Subcutaneous abdominal adipose tissue (tissue), 5 donors: ENCODE data around the gene CAPN15.

ENCODE experiments used
- H3K27ac ChIP-seq: one replicate; pipeline ENCODE4 v1.7.0; 2013; ENCODE audit warnings: low read depth, mild to moderate bottlenecking, inconsistent platforms, low read length, moderate library complexity
- H3K27me3 ChIP-seq, 5 donors: one replicate each; pipeline ENCODE4 v1.7.0; 2013; ENCODE audit warnings: low read length in 5 of 5, inconsistent platforms in 1 of 5; ENCODE audit not compliant: control insufficient read depth in 5 of 5, insufficient read depth in 4 of 5
- H3K36me3 ChIP-seq, 5 donors: one replicate each; pipeline ENCODE4 v1.7.0; 2013; ENCODE audit warnings: low read length in 5 of 5; ENCODE audit not compliant: control insufficient read depth in 5 of 5, insufficient read depth in 5 of 5
- H3K4me1 ChIP-seq, 5 donors: one replicate each; pipeline ENCODE4 v1.7.0; 2013; ENCODE audit warnings: low read length in 5 of 5, mild to moderate bottlenecking in 3 of 5, moderate library complexity in 1 of 5; ENCODE audit not compliant: control insufficient read depth in 5 of 5, insufficient read depth in 5 of 5
- H3K4me3 ChIP-seq, 5 donors: one replicate each; pipeline ENCODE4 v1.7.0; 2013; ENCODE audit warnings: low read length in 5 of 5, low read depth in 1 of 5
- H3K9ac ChIP-seq, 5 donors: one replicate each; pipeline ENCODE4 v1.7.0; 2013; ENCODE audit warnings: low read length in 5 of 5, mild to moderate bottlenecking in 4 of 5, moderate library complexity in 3 of 5
- H3K9me3 ChIP-seq, 5 donors: one replicate each; pipeline ENCODE4 v1.7.0; 2013; ENCODE audit warnings: low read length in 5 of 5; ENCODE audit not compliant: control insufficient read depth in 5 of 5
- donor health status: healthy.
- donor health status: healthy.
- donor health status: healthy.
- donor health status: healthy.
- donor health status: healthy.

CAPN15 gene

GRCh38 chr16:555528-556473, 28.3 kb downstream of the CAPN15 start:
- Histone ChIP-seq H3K36me3 (peaks cover 0 to 19% (median 17%) of the 10 kb centered on the region in 5 donors), H3K27ac (no peak overlapping the region), H3K27me3 (peaks cover 13 to 26% (median 18%) of the 10 kb centered on the region in 5 donors), H3K9ac (no peak overlapping the region), H3K4me1 (peaks cover 0 to 13% (median 3%) of the 10 kb centered on the region in 5 donors), H3K4me3 (no peak overlapping the region), H3K9me3 (no peaks in the 10 kb centered on the region)

- H3K36me3 ChIP-seq, result peaks cover 0 to 13% (median 12%) of the 10 kb centered on the region in 5 donors
- peaks cover 0 to 13% (median 3%) of the 10 kb centered on the region in 5 donors for H3K4me1 ChIP-seq
- no peak overlapping the region for H3K4me3 ChIP-seq
- no peak overlapping the region for H3K27ac ChIP-seq
- H3K27me3 ChIP-seq, result peaks cover 20 to 34% (median 26%) of the 10 kb centered on the region in 5 donors
- no peaks in the 10 kb centered on the region for H3K9me3 ChIP-seq
- no peak overlapping the region for H3K9ac ChIP-seq
These were observed 29.1 kb downstream of the CAPN15 start for GRCh38 chr16:556474-557173.

- Histone ChIP-seq H3K4me1 (peaks cover 0 to 13% (median 3%) of the 10 kb centered on the region in 5 donors), H3K36me3 (peaks cover 0 to 4% (median 4%) of the 10 kb centered on the region in 5 donors), H3K4me3 (no peak overlapping the region), H3K9ac (no peak overlapping the region), H3K27me3 (peaks cover 20 to 42% (median 34%) of the 10 kb centered on the region in 5 donors), H3K27ac (no peak overlapping the region), H3K9me3 (no peaks in the 10 kb centered on the region)
These were observed 30.2 kb downstream of the CAPN15 start for GRCh38 chr16:557463-558297.

- Histone ChIP-seq H3K27me3 (peaks cover 24 to 42% (median 38%) of the 10 kb centered on the region in 5 donors), H3K9me3 (no peaks in the 10 kb centered on the region), H3K36me3 (peaks cover 0 to under 1% (median 0%) of the 10 kb centered on the region in 5 donors), H3K4me3 (no peak overlapping the region), H3K9ac (no peak overlapping the region), H3K4me1 (peaks cover 0 to 13% (median 3%) of the 10 kb centered on the region in 5 donors), H3K27ac (no peak overlapping the region)
These were observed 30.9 kb downstream of the CAPN15 start for GRCh38 chr16:558298-559020.

- Histone ChIP-seq H3K4me1 (peaks cover 0 to 13% (median 3%) of the 10 kb centered on the region in 5 donors), H3K4me3 (no peak overlapping the region), H3K9me3 (no peaks in the 10 kb centered on the region), H3K9ac (no peak overlapping the region), H3K27me3 (peaks cover 28 to 44% (median 40%) of the 10 kb centered on the region in 5 donors), H3K27ac (no peak overlapping the region), H3K36me3 (no peaks in the 10 kb centered on the region)
These were observed 31.5 kb downstream of the CAPN15 start for GRCh38 chr16:559021-559380.

- Histone ChIP-seq H3K4me3 (no peak overlapping the region), H3K36me3 (no peaks in the 10 kb centered on the region), H3K4me1 (peaks cover 0 to 11% (median 3%) of the 10 kb centered on the region in 5 donors), H3K9me3 (no peaks in the 10 kb centered on the region), H3K27ac (no peak overlapping the region), H3K9ac (no peak overlapping the region), H3K27me3 (peaks cover 28 to 44% (median 40%) of the 10 kb centered on the region in 5 donors)
These were observed 32.1 kb downstream of the CAPN15 start for GRCh38 chr16:559411-560203.

GRCh38 chr16:560204-560700, 32.7 kb downstream of the CAPN15 start, which contains the start of gene PRR35:
Gene PRR35 (plus strand): TSS chr16:560394. CDS start chr16:563295, 2,901 bp downstream.
- peaks cover 0 to 8% (median 3%) of the 10 kb centered on the region in 5 donors for H3K4me1 ChIP-seq
- no peak within 1 kb of the TSS for H3K4me3 ChIP-seq
- H3K9ac ChIP-seq, result no peak within 1 kb of the TSS
- H3K27me3 ChIP-seq, result peaks cover 28 to 44% (median 40%) of the 10 kb centered on the region in 5 donors
- no peaks in the 10 kb centered on the region for H3K36me3 ChIP-seq
- H3K27ac ChIP-seq, result no peak within 1 kb of the TSS
- no peaks in the 10 kb centered on the region for H3K9me3 ChIP-seq

GRCh38 chr16:560701-561412, 33.3 kb downstream of the CAPN15 start:
- no peak overlapping the region for H3K27ac ChIP-seq
- peaks cover 0 to 10% (median 4%) of the 10 kb centered on the region in 5 donors for H3K4me1 ChIP-seq
- no peaks in the 10 kb centered on the region for H3K9me3 ChIP-seq
- no peak overlapping the region for H3K4me3 ChIP-seq
- H3K9ac ChIP-seq, result no peak overlapping the region
- no peaks in the 10 kb centered on the region for H3K36me3 ChIP-seq
- H3K27me3 ChIP-seq, result peaks cover 28 to 44% (median 40%) of the 10 kb centered on the region in 5 donors
